ENCODE results near the gene TMEM50A.
"Not testable (repeated sequence)": the region's sequence is repeated elsewhere in the genome, so short reads cannot be mapped to it uniquely, and the experiment has no call there.

- not testable (repeated sequence) for TF ChIP-seq CTCF (IDR thresholded peaks at IDR 0.05 in 4 of 5, conservative IDR thresholded peaks at IDR 0.05 in 1 of 5); POLR2A (IDR thresholded peaks at IDR 0.05)
Observed at GRCh38 chr1:25302330-25302729, 35.8 kb upstream of the TMEM50A start.

Data from gastrocnemius medialis (tissue), 4 donors.